Astrocyte of the hippocampus (primary cell): ENCODE results near the gene CT47A1.
"Not testable (repeated sequence)": the region's sequence is repeated elsewhere in the genome, so short reads cannot be mapped to it uniquely, and the experiment has no call there.

Experiments
- DNase-seq: peaks from one replicate; pipeline ENCODE4 v3.0.0; 2011; ENCODE audit warnings: low read depth, low spot score

CT47A1 gene

GRCh38 chrX:120985660-120986059 is at the start of gene CT47A1:
Gene CT47A1 (minus strand): TSS chrX:120985760. CDS start chrX:120985529, 231 bp downstream.
- DNase-seq, result not testable (repeated sequence)

GRCh38 chrX:121032531-121032930 is 47.0 kb upstream of the CT47A1 start:
- DNase-seq, result no peak

- no peak for DNase-seq
Measured at GRCh38 chrX:121030083-121030482, 44.5 kb upstream of the CT47A1 start.

GRCh38 chrX:121028419-121028818 is 42.9 kb upstream of the CT47A1 start:
- no peak for DNase-seq

GRCh38 chrX:121014826-121015225 is 29.3 kb upstream of the CT47A1 start:
- DNase-seq, result no peak

GRCh38 chrX:121013897-121014455 is 28.4 kb upstream of the CT47A1 start:
- no peak for DNase-seq

- DNase-seq, result no peak
Measured at GRCh38 chrX:121011254-121011653, 25.7 kb upstream of the CT47A1 start.

GRCh38 chrX:121010218-121010617 is 24.7 kb upstream of the CT47A1 start:
- peak; percentile 5 for DNase-seq

GRCh38 chrX:121009764-121010163 is 24.2 kb upstream of the CT47A1 start:
- DNase-seq, result no peak

GRCh38 chrX:121008920-121009319 is 23.4 kb upstream of the CT47A1 start:
- peak; percentile 5 for DNase-seq

- peak; percentile 7 for DNase-seq
Measured at GRCh38 chrX:121000589-121000988, 15.0 kb upstream of the CT47A1 start.

- no peak for DNase-seq
Measured at GRCh38 chrX:120999413-120999812, 13.9 kb upstream of the CT47A1 start.

GRCh38 chrX:120956500-120956899 is 29.1 kb downstream of the CT47A1 start, which contains the start of gene CT47A7:
Gene CT47A7 (minus strand): TSS chrX:120956600. CDS start chrX:120956345, 255 bp downstream.
- DNase-seq, result not testable (repeated sequence)
